ENCODE results near the gene C1QL1. TPM values are rescaled to one million over a fixed set of nuclear protein-coding genes. Genes with fewer than 3 reads are reported as not detected.

Gene C1QL1
- total and polyA plus RNA-seq, 3 donors from 2014 or later, result 0.74 to 1.7 (median 1.3) TPM

DNA sequence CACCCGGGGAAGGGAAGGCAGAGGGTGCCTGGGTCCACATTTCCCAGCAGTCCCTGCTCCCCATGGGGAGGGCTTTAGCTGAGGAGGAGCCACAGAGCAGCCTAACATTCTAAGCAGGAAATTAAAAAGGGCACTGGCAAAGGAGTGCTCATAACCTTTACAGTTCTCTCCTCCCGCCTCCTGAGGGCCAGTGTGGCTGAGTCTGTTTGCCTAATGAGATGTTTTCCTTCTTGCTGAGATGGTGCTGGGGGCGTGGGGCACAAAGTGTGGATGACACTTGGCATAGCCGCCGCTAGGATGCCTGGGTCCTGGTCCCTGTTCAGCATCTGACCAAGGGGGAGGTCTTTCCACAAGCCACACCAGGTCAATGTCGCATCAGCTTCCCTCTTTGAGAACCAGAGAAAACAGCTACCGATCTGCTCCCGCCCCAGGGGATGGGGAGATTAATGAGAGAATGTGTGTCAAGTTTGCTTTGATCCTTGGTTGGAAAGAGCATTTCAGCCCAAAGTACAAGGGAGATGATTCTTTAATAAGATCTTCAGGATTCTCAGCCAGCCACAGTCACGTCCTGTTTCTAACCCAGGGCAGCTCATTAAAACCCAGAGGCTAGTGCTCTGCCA is 26.3 kb downstream of the C1QL1 start:
- Histone ChIP-seq H3K27me3 (no peaks in the 10 kb centered on the region), H3K4me3 (no peak overlapping the region), H3K9me3 (no peaks in the 10 kb centered on the region), H3K4me1 (peaks cover 4% of the 10 kb centered on the region), H3K36me3 (ENCODE audit: low read depth, missing control alignments) (no peaks in the 10 kb centered on the region), H3K27ac (no peak overlapping the region)
- intact Hi-C loops (cut with DNase I; ENCODE audit: low total_unique reads), result no loop called here
- TF ChIP-seq, protein P1, sequence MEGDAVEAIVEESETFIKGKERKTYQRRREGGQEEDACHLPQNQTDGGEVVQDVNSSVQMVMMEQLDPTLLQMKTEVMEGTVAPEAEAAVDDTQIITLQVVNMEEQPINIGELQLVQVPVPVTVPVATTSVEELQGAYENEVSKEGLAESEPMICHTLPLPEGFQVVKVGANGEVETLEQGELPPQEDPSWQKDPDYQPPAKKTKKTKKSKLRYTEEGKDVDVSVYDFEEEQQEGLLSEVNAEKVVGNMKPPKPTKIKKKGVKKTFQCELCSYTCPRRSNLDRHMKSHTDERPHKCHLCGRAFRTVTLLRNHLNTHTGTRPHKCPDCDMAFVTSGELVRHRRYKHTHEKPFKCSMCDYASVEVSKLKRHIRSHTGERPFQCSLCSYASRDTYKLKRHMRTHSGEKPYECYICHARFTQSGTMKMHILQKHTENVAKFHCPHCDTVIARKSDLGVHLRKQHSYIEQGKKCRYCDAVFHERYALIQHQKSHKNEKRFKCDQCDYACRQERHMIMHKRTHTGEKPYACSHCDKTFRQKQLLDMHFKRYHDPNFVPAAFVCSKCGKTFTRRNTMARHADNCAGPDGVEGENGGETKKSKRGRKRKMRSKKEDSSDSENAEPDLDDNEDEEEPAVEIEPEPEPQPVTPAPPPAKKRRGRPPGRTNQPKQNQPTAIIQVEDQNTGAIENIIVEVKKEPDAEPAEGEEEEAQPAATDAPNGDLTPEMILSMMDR (IDR thresholded peaks at IDR 0.05), result no peak
- TF ChIP-seq POLR2A (IDR thresholded peaks at IDR 0.05), result no peak
- 77 to 85% methylated on average over 9 of the region's 9 CpGs for WGBS, 2 donors
- no peak for DNase-seq

DNA sequence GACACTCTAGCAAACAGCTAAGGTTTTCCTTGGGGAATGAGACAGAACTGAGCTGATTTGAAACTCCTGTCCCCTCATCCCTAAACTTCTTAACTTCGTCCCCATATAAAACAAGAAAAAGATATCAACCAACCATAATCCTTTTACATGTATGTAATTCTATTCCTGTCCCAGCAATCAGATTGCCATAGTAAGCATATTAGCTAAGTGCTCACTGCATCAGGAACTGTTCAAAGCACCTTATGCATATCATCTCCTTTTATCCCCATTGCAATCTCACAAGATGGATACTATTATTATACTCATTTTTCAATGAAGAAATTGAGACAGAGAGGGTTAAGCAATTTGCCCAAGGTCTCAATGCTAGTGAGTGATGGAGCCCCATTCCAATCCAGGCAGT is 27.3 kb downstream of the C1QL1 start:
- 70 to 75% methylated on average over 1 of the region's 1 CpG for WGBS, 2 donors
- TF ChIP-seq, protein P1 (IDR thresholded peaks at IDR 0.05), result no peak
- no peak for TF ChIP-seq POLR2A (IDR thresholded peaks at IDR 0.05)

GRCh38 chr17:44940317-44940716 is 27.8 kb downstream of the C1QL1 start:
- TF ChIP-seq, protein P1 (IDR thresholded peaks at IDR 0.05), result no peak
- TF ChIP-seq POLR2A (IDR thresholded peaks at IDR 0.05), result no peak
- WGBS, 2 donors, result 58 to 64% methylated on average over 4 of the region's 4 CpGs
- Histone ChIP-seq H3K4me1 (peaks cover 4% of the 10 kb centered on the region), H3K36me3 (ENCODE audit: low read depth, missing control alignments) (no peaks in the 10 kb centered on the region), H3K27me3 (no peaks in the 10 kb centered on the region), H3K9me3 (no peaks in the 10 kb centered on the region), H3K4me3 (no peak overlapping the region), H3K27ac (no peak overlapping the region)
- intact Hi-C loops (cut with DNase I; ENCODE audit: low total_unique reads), result no loop called here
- DNase-seq, result no peak

More for the DNA sequence above, 27.3 kb downstream of the C1QL1 start:
- Histone ChIP-seq H3K4me3 (no peak overlapping the region), H3K9me3 (no peaks in the 10 kb centered on the region), H3K27ac (no peak overlapping the region), H3K4me1 (peaks cover 4% of the 10 kb centered on the region), H3K27me3 (no peaks in the 10 kb centered on the region), H3K36me3 (ENCODE audit: low read depth, missing control alignments) (no peaks in the 10 kb centered on the region)
- DNase-seq, result no peak
- intact Hi-C loops (cut with DNase I; ENCODE audit: low total_unique reads), result no loop called here

GRCh38 chr17:44935116-44935515 is 33.0 kb downstream of the C1QL1 start:
- H3K36me3 ChIP-seq (ENCODE audit: low read depth, missing control alignments), result no peaks in the 10 kb centered on the region
- no peaks in the 10 kb centered on the region for H3K27me3 ChIP-seq
- no peak for TF ChIP-seq POLR2A (IDR thresholded peaks at IDR 0.05)
- TF ChIP-seq, protein P1 (IDR thresholded peaks at IDR 0.05), result no peak
- H3K4me3 ChIP-seq, result no peak overlapping the region
- intact Hi-C loops (cut with DNase I; ENCODE audit: low total_unique reads), result no loop called here
- no peaks in the 10 kb centered on the region for H3K4me1 ChIP-seq
- DNase-seq, result no peak
- WGBS, 2 donors, result 88 to 98% methylated on average over 7 to 8 of the region's 9 CpGs
- no peak overlapping the region for H3K27ac ChIP-seq
- H3K9me3 ChIP-seq, result no peaks in the 10 kb centered on the region

- 97% methylated on average over 8 to 10 of the region's 10 CpGs for WGBS, 2 donors
- Histone ChIP-seq H3K36me3 (ENCODE audit: low read depth, missing control alignments) (no peaks in the 10 kb centered on the region), H3K4me3 (no peak overlapping the region), H3K4me1 (no peaks in the 10 kb centered on the region), H3K9me3 (no peaks in the 10 kb centered on the region), H3K27me3 (no peaks in the 10 kb centered on the region), H3K27ac (no peak overlapping the region)
- intact Hi-C loops (cut with DNase I; ENCODE audit: low total_unique reads), result no loop called here
- no peak for DNase-seq
- TF ChIP-seq POLR2A (IDR thresholded peaks at IDR 0.05), result no peak
- TF ChIP-seq, protein P1 (IDR thresholded peaks at IDR 0.05), result no peak
These were observed 33.4 kb downstream of the C1QL1 start for GRCh38 chr17:44934745-44935105.

All from testis (tissue), 3 donors.